HG02970 (cell line): ENCODE results near the gene PODXL.
A peak's percentile ranks its signal among the peaks of the same experiment; 100 is the strongest.

ENCODE experiments used
- ATAC-seq: cut with Tn5 transposase; IDR thresholded peaks from one replicate; pipeline ENCODE4 v1.9.1; 2021; ENCODE audit warnings: mild to moderate bottlenecking, moderate library complexity, moderate number of reproducible peaks; ENCODE audit not compliant: unreplicated experiment, low FRiP score

Gene PODXL

GRCh38 chr7:131556053-131556908 lies at the start of gene PODXL:
TSS of gene PODXL (minus strand) at chr7:131556628. CDS start at chr7:131556359, 269 bp downstream.
- ATAC-seq = peak; percentile 68

- ATAC-seq = no peak
Measured at GRCh38 chr7:131605280-131605878, 49.0 kb upstream of the PODXL start.

- no peak for ATAC-seq
Measured at GRCh38 chr7:131604841-131605279, 48.4 kb upstream of the PODXL start.

- ATAC-seq = no peak
Measured at GRCh38 chr7:131603932-131604331, 47.5 kb upstream of the PODXL start.

- ATAC-seq = no peak
Measured at GRCh38 chr7:131602994-131603372, 46.6 kb upstream of the PODXL start.

- ATAC-seq = no peak
Measured at GRCh38 chr7:131602304-131602993, 46.0 kb upstream of the PODXL start.

DNA sequence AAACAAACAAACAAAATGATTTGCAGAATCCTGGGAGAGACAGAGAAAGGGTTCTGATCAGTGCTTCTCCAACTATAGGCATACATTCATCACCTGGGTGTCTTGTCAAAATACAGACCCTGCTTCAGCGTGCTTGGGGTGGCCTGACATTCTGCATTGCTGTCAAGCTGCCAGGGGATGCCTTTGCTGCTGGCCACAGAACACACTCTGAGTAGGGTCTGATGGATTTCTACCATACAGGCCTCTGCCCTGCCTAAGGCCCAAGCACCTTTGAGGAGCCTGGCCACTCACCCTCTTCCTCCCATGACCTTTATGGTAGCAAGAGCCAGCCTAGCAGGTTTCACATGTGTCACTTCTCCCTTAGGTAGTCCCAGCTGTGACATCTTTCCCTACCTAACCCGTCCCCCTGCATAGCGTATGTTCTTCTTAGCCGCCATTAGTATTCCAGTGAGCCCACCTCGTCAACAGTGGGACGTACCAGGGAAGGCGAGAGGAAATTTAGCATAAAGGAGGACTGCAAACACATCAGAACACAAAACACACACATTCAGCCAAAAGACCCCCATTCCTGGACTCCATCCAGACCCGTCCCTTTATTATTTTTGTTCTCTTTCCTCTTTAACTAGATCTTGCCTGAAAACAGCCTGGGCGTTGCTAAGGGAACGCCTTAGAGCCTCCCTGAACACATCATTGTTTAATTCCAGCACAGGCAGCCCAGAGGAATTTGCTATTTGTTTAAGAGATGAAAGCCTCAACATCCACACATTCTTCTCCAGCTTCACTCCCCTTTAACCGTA lies 43.9 kb upstream of the PODXL start:
- no peak for ATAC-seq

DNA sequence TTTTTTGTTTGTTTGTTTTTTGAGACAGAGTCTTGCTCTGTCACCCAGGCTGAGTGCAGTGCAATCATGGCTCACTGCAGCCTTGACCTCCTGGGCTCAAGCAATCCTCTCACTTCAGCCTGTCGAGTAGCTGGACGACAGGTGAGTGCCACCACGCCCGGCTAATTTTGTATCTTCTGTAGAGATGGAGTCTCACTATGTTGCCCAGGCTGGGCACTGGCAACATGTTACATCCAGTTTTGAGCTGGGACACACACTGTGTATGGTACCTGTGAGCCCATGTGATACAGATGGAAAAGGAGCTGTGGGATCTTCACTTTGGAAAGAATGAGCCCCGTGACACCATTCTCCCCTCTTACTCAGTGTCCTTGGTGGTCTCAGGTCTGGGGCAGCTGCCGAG lies 40.4 kb upstream of the PODXL start:
- no peak for ATAC-seq

DNA sequence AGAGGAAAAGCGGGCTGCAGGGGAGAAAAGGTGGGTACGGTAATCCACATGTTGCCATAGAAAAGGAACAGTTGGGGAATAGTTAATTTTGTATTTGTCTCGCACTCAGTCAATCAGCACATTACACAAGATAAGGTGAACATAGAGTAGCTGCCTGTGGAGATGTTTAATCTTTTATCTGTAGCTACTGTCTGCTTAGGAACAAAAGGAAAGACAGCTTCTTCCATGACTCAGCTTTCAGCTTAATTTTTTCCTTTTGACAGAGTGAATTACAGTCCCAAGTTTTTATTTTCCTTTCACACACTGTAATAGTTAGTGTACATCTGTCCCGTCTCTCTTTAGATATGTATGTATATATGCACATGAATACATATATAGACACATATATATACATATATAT lies 39.3 kb upstream of the PODXL start:
- no peak for ATAC-seq

DNA sequence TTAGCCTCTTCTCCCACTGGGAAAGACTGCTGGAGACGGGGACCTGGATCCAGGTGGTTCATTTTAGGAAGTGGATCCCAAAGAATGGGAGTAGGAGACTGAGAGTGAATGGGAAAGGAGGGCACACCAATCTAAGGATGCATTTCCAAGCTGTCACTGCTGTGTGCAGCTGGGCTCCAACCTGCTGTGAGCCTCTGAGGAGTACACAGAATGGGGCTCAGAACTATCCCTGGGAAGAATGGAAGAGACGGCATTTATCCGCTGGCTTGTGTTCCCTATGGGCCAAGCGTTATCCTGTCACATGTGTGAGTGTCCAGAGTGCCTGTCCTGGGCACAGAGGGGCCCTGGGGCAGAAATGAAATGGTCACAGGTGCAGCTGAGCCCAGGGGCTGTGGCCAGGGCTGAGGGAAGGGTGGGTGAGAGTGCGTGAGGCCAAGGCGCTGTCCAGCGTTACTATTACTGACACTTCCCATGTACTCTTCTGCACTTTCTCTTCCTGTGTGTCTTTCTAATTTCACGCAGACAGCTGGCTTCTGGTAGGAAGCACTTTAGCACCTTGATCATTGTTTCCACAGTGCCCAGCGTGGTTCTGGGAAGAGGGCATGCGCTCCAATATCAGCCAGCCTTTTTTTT lies 35.4 kb upstream of the PODXL start:
- no peak for ATAC-seq

- ATAC-seq = no peak
Measured at GRCh38 chr7:131587315-131587923, 31.0 kb upstream of the PODXL start.

DNA sequence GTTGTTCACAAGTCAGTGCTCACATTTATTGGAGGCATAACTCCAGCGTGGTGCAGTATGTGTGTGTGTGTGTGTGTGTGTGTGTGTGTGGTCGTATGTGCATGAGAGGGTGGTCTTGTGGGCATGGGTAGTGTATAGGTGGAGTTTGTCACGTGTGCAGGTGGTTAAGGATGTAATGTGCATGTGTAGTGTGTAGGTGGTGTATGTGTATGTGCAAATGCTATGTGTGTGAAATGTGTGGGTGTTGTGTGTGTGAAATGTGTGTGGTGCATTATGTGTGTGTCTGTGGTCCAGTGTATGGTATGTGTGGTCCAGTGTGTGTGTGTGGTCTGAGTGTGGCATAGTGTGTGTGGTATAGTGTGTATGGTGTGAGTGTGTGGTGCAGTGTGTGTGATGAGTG lies 30.3 kb upstream of the PODXL start:
- ATAC-seq = no peak

- no peak for ATAC-seq
Measured at GRCh38 chr7:131586259-131586658, 29.8 kb upstream of the PODXL start.

DNA sequence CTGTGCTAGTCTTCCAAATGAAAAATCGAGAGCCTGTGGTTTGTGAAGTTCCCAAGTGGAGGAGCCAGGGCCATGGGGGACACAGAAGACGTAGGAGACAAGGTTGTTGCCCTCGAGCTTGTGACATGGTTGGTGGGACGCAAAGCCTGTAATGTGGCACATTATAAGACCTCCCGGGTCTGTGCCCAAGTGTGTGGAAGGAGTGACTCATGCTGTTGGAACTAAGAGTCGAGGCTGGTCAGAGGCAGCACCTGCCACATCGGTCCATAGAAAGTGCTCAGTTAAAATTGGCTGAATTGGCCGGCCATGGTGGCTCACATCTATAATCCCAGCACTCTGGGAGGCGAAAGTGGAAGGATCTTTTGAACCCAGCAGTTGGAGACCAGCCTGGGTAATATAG lies 27.0 kb upstream of the PODXL start:
- ATAC-seq = no peak

- ATAC-seq = no peak
Measured at GRCh38 chr7:131581241-131582051, 25.0 kb upstream of the PODXL start.

DNA sequence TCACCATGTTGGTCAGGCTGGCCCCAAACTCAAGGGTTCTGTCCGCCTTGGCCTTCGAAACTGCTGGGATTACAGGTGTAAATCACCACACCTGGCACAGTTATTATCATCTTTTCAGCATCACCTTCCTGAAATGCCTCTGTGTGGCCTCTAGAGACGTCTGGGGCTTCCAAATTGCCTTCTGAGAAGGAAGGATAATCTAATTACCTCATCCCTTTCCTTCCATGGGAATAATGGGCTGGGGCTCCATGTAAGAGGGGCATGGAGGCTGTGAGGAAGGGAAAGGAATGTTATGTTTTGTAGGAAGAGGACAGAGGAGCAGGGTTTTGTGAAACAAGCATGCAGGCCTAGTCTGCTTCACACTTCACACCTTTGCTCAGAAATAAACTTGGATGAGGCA lies 22.2 kb upstream of the PODXL start:
- no peak for ATAC-seq

GRCh38 chr7:131574741-131575140 lies 18.3 kb upstream of the PODXL start:
- ATAC-seq = no peak

DNA sequence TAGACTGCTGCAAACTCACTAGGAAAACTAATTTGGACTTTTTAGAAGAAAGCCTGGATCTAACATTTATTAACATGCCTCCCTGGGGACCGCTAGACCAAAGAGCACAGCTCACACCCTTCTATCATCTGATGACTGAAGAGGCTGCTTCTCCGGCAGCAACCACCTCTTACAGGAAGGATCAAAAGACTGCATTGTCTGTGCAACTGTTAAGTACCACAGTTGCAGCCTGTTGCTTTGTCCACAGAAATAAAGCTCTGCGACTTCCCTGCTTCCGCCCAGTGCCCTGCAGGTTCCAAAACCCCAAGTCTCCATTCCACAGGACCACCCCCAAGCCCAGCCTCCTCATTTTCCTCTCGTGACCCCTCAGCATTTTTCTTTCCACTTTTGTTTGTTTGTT lies 14.0 kb upstream of the PODXL start:
- ATAC-seq = no peak

GRCh38 chr7:131568970-131569369 lies 12.5 kb upstream of the PODXL start:
- ATAC-seq = no peak
